HG02943 (cell line): ENCODE results near the gene CD300LG.

ENCODE experiments used
- ATAC-seq: cut with Tn5 transposase; IDR thresholded peaks from one replicate; pipeline ENCODE4 v1.9.1; 2021; ENCODE audit warnings: mild to moderate bottlenecking, low read depth, moderate library complexity; ENCODE audit not compliant: unreplicated experiment

CD300LG gene

GRCh38 chr17:43901861-43902589, 55.0 kb downstream of the CD300LG start:
- no peak for ATAC-seq

GRCh38 chr17:43905400-43905984, 58.5 kb downstream of the CD300LG start:
- ATAC-seq, result no peak

GRCh38 chr17:43905985-43906852, 59.2 kb downstream of the CD300LG start:
- no peak for ATAC-seq

- no peak for ATAC-seq
Observed at GRCh38 chr17:43906951-43907424, 60.0 kb downstream of the CD300LG start.

GRCh38 chr17:43907425-43907981, 60.5 kb downstream of the CD300LG start, which contains the start of gene MPP2:
Gene MPP2, minus strand, starts transcription at chr17:43907536. Its CDS starts 3,076 bp downstream, at chr17:43904460.
- no peak for ATAC-seq

- no peak for ATAC-seq
Observed at GRCh38 chr17:43907998-43908721, 61.2 kb downstream of the CD300LG start.

- no peak for ATAC-seq
Observed at GRCh38 chr17:43909537-43910231, 62.7 kb downstream of the CD300LG start.

- no peak for ATAC-seq
Observed at GRCh38 chr17:43911904-43912303, 64.9 kb downstream of the CD300LG start.

GRCh38 chr17:43912635-43913304, 65.8 kb downstream of the CD300LG start:
- ATAC-seq, result no peak
